HG03571 (cell line): ENCODE data around the gene RTP5.
"Not testable (repeated sequence)": the region's sequence is repeated elsewhere in the genome, so short reads cannot be mapped to it uniquely, and the experiment has no call there.

Experiments
- ATAC-seq: cut with Tn5 transposase; IDR thresholded peaks from one replicate; pipeline ENCODE4 v1.9.1; 2021; ENCODE audit not compliant: unreplicated experiment

Gene RTP5

GRCh38 chr2:241913703-241914102 lies 44.2 kb downstream of the RTP5 start:
- ATAC-seq = no peak

DNA sequence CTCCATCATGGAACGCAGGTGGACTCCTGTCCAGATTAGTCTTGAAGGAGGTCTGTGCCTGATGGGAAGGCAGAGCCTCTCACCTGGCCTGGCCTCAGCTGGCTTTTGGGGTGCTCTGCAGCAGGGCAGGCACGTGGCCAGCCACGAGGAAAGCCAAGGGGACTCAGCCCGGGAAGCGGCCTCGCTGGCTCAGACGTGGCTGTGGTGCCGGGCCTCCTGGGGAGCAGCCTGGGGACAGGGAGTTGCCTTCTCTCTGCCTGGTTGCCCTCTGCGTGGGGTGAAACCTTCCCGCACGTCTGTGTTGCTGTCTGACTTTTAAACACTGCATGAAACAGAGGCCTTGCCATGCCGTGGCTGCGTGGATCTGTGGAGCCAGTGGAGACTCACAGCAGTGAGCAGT lies 45.0 kb downstream of the RTP5 start:
- ATAC-seq = no peak

DNA sequence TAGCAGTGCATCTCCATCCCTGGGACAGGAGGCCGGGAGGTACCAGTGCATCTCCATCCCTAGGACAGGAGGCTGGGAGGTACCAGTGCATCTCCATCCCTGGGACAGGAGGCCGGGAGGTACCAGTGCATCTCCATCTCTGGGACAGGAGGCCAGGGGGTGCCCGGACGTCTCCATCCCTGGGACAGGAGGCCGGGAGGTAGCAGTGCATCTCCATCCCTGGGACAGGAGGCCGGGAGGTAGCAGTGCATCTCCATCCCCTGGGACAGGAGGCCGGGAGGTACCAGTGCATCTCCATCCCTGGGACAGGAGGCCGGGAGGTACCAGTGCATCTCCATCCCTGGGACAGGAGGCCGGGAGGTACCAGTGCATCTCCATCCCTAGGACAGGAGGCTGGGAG lies 52.1 kb downstream of the RTP5 start:
- ATAC-seq = not testable (repeated sequence)

- no peak for ATAC-seq
Observed at GRCh38 chr2:241922411-241922810, 52.9 kb downstream of the RTP5 start.

DNA sequence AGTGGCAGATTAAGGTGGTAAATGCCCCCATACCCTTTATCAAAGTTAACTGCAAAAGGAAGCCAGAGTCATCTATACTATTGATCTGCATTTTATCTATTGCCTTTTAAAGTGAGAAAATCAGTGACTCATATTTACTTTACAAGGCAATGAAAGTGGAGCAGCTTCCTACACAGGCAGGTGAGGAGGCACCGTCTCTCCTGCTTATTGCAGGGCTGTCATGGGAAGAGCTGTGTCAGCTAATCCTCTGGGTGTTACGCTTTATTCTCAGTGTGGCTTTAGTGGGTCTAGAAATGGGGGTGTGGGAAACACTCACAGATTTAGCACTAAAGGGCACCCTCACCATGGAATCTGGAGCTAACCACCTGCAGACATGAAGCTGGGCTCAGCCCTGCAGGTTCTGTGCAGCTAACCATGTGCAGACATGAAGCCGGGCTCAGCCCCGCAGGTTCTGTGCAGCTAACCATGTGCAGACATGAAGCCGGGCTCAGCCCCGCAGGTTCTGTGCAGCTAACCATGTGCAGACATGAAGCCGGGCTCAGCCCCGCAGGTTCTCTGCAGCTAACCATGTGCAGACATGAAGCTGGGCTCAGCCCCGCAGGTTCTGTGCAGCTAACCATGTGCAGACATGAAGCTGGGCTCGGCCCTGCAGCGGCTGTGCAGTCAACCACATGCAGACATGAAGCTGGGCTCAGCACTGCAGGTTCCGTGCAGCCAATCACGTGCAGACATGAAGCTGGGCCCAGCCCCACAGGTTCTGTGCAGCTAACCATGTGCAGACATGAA lies 53.5 kb downstream of the RTP5 start:
- not testable (repeated sequence) for ATAC-seq
